Caco-2 (cell line): ENCODE measurements around the gene HERC2. TPM values are rescaled to one million over a fixed set of nuclear protein-coding genes. Genes with fewer than 3 reads are reported as not detected.

Experiments used
- BruUV-seq: library from RNA; stranded (reverse); fragments of 400-500 nt; replicated peaks from 2 replicates; lab custom pipeline; 2021; lab: Mats Ljungman, UMichigan
- CTCF ChIA-PET: fragments of 300-600 bp; sonication (Branson Sonifier 250); formaldehyde crosslinking; loops from one replicate; lab custom pipeline; 2022; ENCODE audit warnings: antibody characterized with exemption; lab: Charles Lee
- POLR2A ChIA-PET: fragments of 300-600 bp; sonication (Branson Sonifier 250); formaldehyde crosslinking; loops from one replicate; lab custom pipeline; 2022; ENCODE audit warnings: antibody characterized with exemption; lab: Charles Lee
- DNase-seq, 2 experiments: peaks; one replicate each; pipeline versions ENCODE4 v3.0.0 to v3.0.0-alpha.2; 2020 to 2022
- H3K27me3 ChIP-seq: replicated peaks from 2 replicates; pipeline ENCODE4 v1.6.0; 2011; ENCODE audit warnings: low read length; ENCODE audit not compliant: control insufficient read depth, insufficient read depth
- H3K36me3 ChIP-seq: 2 replicates; pipeline ENCODE4 v1.5.1; 2011; ENCODE audit warnings: low read length; ENCODE audit not compliant: control insufficient read depth, insufficient read depth
- H3K4me1 ChIP-seq: fragments of 250-450 bp; sonication (Bioruptor Pico); 2 replicates; pipeline ENCODE4 v1.5.1; 2020; ENCODE audit warnings: mild to moderate bottlenecking
- H3K4me3 ChIP-seq: 2 replicates; pipeline ENCODE4 v1.5.1; 2011; ENCODE audit warnings: low read depth, mild to moderate bottlenecking, control low read depth, low read length
- H3K9me3 ChIP-seq: fragments of 250-450 bp; sonication (Bioruptor Pico); 2 replicates; pipeline ENCODE4 v1.5.1; 2020; ENCODE audit warnings: mild to moderate bottlenecking, moderate library complexity
- H3K27ac Mint-ChIP-seq: one replicate; pipeline ENCODE4 v1.8.0; 2022; ENCODE audit warnings: mixed read lengths; ENCODE audit not compliant: unreplicated experiment
- H3K27me3 Mint-ChIP-seq: one replicate; pipeline ENCODE4 v1.8.0; 2022; ENCODE audit warnings: mixed read lengths; ENCODE audit not compliant: insufficient read depth, unreplicated experiment
- H3K36me3 Mint-ChIP-seq: one replicate; pipeline ENCODE4 v1.8.0; 2022; ENCODE audit warnings: mild to moderate bottlenecking, mixed read lengths; ENCODE audit not compliant: insufficient read depth, unreplicated experiment
- H3K4me1 Mint-ChIP-seq: one replicate; pipeline ENCODE4 v1.8.0; 2022; ENCODE audit warnings: low read depth, mixed read lengths; ENCODE audit not compliant: unreplicated experiment
- H3K4me3 Mint-ChIP-seq: one replicate; pipeline ENCODE4 v1.8.0; 2022; ENCODE audit warnings: mild to moderate bottlenecking, moderate library complexity, mixed read lengths; ENCODE audit not compliant: unreplicated experiment
- H3K9me3 Mint-ChIP-seq: one replicate; pipeline ENCODE4 v1.8.0; 2022; ENCODE audit warnings: mixed read lengths; ENCODE audit not compliant: unreplicated experiment
- intact Hi-C: fragments of 100-400 bp; cut with micrococcal nuclease; formaldehyde crosslinking; loops from one replicate; pipeline ENCODE4 v1.10.0; 2022; ENCODE audit not compliant: unreplicated experiment
- total RNA-seq: library from RNA; stranded (reverse); gene quantifications from 2 replicates; pipeline ENCODE4 v1.2.3, GENCODE V29; 2022
- TF ChIP-seq, protein P1 (sequence below), 2 experiments: fragments of 200-600 bp in 1 of 2; IDR thresholded peaks; 1 replicate in 1 of 2; 2 replicates in 1 of 2; pipeline versions ENCODE4 v1.5.1 to v1.8.0; 2011 to 2022; ENCODE audit warnings: antibody characterized with exemption in 1 of 2, control low read depth in 1 of 2, inconsistent platforms in 1 of 2, low read depth in 1 of 2, low read length in 1 of 2, mild to moderate bottlenecking in 1 of 2, moderate library complexity in 1 of 2; ENCODE audit not compliant: insufficient read depth in 1 of 2, severe bottlenecking in 1 of 2, unreplicated experiment in 1 of 2

Gene HERC2
- total RNA-seq, 1 experiment from 2014 or later = 76.9 TPM

- TF ChIP-seq, protein P1, sequence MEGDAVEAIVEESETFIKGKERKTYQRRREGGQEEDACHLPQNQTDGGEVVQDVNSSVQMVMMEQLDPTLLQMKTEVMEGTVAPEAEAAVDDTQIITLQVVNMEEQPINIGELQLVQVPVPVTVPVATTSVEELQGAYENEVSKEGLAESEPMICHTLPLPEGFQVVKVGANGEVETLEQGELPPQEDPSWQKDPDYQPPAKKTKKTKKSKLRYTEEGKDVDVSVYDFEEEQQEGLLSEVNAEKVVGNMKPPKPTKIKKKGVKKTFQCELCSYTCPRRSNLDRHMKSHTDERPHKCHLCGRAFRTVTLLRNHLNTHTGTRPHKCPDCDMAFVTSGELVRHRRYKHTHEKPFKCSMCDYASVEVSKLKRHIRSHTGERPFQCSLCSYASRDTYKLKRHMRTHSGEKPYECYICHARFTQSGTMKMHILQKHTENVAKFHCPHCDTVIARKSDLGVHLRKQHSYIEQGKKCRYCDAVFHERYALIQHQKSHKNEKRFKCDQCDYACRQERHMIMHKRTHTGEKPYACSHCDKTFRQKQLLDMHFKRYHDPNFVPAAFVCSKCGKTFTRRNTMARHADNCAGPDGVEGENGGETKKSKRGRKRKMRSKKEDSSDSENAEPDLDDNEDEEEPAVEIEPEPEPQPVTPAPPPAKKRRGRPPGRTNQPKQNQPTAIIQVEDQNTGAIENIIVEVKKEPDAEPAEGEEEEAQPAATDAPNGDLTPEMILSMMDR (IDR thresholded peaks at IDR 0.05; ENCODE audit: insufficient read depth in 1 of 2, low read depth in 1 of 2, low read length in 1 of 2, severe bottlenecking in 1 of 2, unreplicated experiment in 1 of 2) = peak; percentile 63 to 90
- CTCF ChIA-PET = interaction anchor here (0.6 to 1.0 kb wide), 2 partner anchors 13 to 35 kb away, joined by 5 to 6 read pairs; partner anchors contain the start of gene OCA2
- Histone ChIP-seq H3K4me3 (no peak overlapping the region), H3K4me1 (peaks cover 13% of the 10 kb centered on the region), H3K9me3 (peaks cover 4% of the 10 kb centered on the region), H3K27me3 (no peaks in the 10 kb centered on the region), H3K36me3 (no peaks in the 10 kb centered on the region)
- DNase-seq = peak; percentile 75 to 80
- Mint-ChIP-seq H3K9me3 (peaks cover 29% of the 10 kb centered on the region), H3K4me1 (no peaks in the 10 kb centered on the region), H3K27ac (no peak overlapping the region), H3K4me3 (no peak overlapping the region), H3K36me3 (no peaks in the 10 kb centered on the region), H3K27me3 (no peaks in the 10 kb centered on the region)
- BruUV-seq = no TSS peak
- intact Hi-C loops = loop anchor here (1.0 kb wide), 2 partner anchors 13 to 37 kb away; partner anchors contain the start of gene OCA2
- POLR2A ChIA-PET = no interaction called here
These were observed 235.7 kb downstream of the HERC2 start for GRCh38 chr15:28086175-28086703.

DNA sequence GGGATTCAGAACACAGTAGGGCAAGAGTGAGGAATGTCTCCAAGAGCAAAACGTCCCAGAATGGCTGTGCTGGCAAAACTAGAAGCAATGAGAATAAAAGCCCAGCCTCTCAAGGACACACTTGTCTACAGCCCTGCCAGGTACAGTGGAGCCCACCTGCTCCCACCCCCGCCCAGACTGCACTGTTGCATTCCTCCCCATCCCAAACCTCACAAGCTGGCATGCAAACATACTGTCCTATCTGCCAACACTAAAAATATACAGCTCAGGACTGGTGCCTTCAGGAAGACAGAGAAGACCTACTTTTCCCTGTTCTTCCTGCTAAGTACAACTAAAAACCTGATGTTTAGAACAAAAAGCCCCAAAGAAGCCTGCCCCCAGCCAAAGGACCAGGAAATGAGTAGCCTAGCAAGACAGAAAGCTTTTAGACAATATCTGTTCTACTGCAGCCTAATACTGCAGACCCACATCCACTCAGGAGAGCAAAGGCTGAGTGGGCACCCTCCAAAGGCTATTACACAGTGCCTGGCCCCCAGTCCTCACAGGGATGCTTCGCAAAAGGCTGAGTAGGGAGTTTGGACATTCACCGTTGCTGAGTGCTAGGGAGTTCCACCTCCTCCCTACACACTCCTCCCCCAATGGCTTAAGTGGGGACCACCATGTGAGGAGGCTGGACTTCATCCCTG is 236.3 kb downstream of the HERC2 start:
- Histone ChIP-seq H3K36me3 (no peaks in the 10 kb centered on the region), H3K4me3 (no peak overlapping the region), H3K27me3 (no peaks in the 10 kb centered on the region), H3K9me3 (no peaks in the 10 kb centered on the region), H3K4me1 (peaks cover 13% of the 10 kb centered on the region)
- H3K4me1 Mint-ChIP-seq = no peaks in the 10 kb centered on the region
- H3K36me3 Mint-ChIP-seq = no peaks in the 10 kb centered on the region
- H3K27ac Mint-ChIP-seq = no peak overlapping the region
- no TSS peak for BruUV-seq
- DNase-seq = no peak
- TF ChIP-seq, protein P1 (IDR thresholded peaks at IDR 0.05; ENCODE audit: insufficient read depth in 1 of 2, low read depth in 1 of 2, low read length in 1 of 2, severe bottlenecking in 1 of 2, unreplicated experiment in 1 of 2) = no peak
- CTCF ChIA-PET = interaction anchor here (0.6 to 1.0 kb wide), 2 partner anchors 14 to 34 kb away, joined by 5 to 6 read pairs; partner anchors contain the start of gene OCA2
- no peaks in the 10 kb centered on the region for H3K27me3 Mint-ChIP-seq
- intact Hi-C loops = loop anchor here (1.0 kb wide), 2 partner anchors 14 to 38 kb away; partner anchors contain the start of gene OCA2
- POLR2A ChIA-PET = no interaction called here
- peaks cover 23% of the 10 kb centered on the region for H3K9me3 Mint-ChIP-seq
- H3K4me3 Mint-ChIP-seq = no peak overlapping the region

GRCh38 chr15:28084547-28084946 is 237.4 kb downstream of the HERC2 start:
- Mint-ChIP-seq H3K4me1 (no peaks in the 10 kb centered on the region), H3K36me3 (no peaks in the 10 kb centered on the region), H3K27ac (no peak overlapping the region), H3K9me3 (peaks cover 13% of the 10 kb centered on the region), H3K27me3 (no peaks in the 10 kb centered on the region), H3K4me3 (no peak overlapping the region)
- intact Hi-C loops = no loop called here
- POLR2A ChIA-PET = no interaction called here
- CTCF ChIA-PET = interaction anchor here (0.7 to 1.5 kb wide), 2 partner anchors 9 to 15 kb away, joined by 3 to 6 read pairs; partner anchors contain the start of gene OCA2
- TF ChIP-seq, protein P1 (IDR thresholded peaks at IDR 0.05; ENCODE audit: insufficient read depth in 1 of 2, low read depth in 1 of 2, low read length in 1 of 2, severe bottlenecking in 1 of 2, unreplicated experiment in 1 of 2) = no peak
- no peak for DNase-seq
- Histone ChIP-seq H3K9me3 (no peaks in the 10 kb centered on the region), H3K27me3 (no peaks in the 10 kb centered on the region), H3K4me1 (peaks cover 13% of the 10 kb centered on the region), H3K4me3 (no peak overlapping the region), H3K36me3 (no peaks in the 10 kb centered on the region)
- BruUV-seq = no TSS peak
